ENCODE measurements around the gene CLPX. TPM values are rescaled to one million over a fixed set of nuclear protein-coding genes. Genes with fewer than 3 reads are reported as not detected.

The CLPX gene
- total and polyA plus RNA-seq, 9 of the 15 experiments (the other 6 are each of a cell fraction or from before 2014, with no cell fraction given), result 11.2 to 83.3 (median 51.3) TPM

- TF ChIP-seq CHCHD3 (CRISPR knock-in tag; IDR thresholded peaks at IDR 0.05), result no peak
These were observed 7.2 kb downstream of the CLPX start (continued) for GRCh38 chr15:65177901-65178300.

GRCh38 chr15:65176056-65176455, 9.1 kb downstream of the CLPX start:
- Histone ChIP-seq H3K9ac (ENCODE audit: insufficient read depth in 1 of 2, low read depth in 2 of 2, low read length in 2 of 2) (no peak overlapping the region), H3K4me3 (no peak overlapping the region), H3K27me3 (ENCODE audit: control insufficient read depth in 2 of 2, insufficient read depth in 2 of 2, low read length in 2 of 2) (no peaks in the 10 kb centered on the region), H4K20me1 (replicated peaks; ENCODE audit: control insufficient read depth, insufficient read depth, low read length) (no peaks in the 10 kb centered on the region), H3K9me3 (replicated peaks; ENCODE audit: control insufficient read depth, insufficient read depth, low read depth, low read length) (no peaks in the 10 kb centered on the region), H3K9me1 (ENCODE audit: control insufficient read depth, insufficient read depth, low read length) (no peaks in the 10 kb centered on the region), H3K79me2 (ENCODE audit: control insufficient read depth, insufficient read depth, low read length) (peaks cover 20% of the 10 kb centered on the region), H3K27ac (ENCODE audit: extremely low read depth, low read depth, low read length) (no peak overlapping the region), H3K36me3 (ENCODE audit: control insufficient read depth, insufficient read depth, low read length) (peaks cover 85% of the 10 kb centered on the region; the same call in 2 of the 3 replicates), H3K4me2 (ENCODE audit: insufficient read depth, low read length) (no peak overlapping the region), H3K4me1 (replicated peaks in 1 of 2; ENCODE audit: control insufficient read depth in 2 of 2, insufficient read depth in 2 of 2, low read length in 2 of 2) (no peaks in the 10 kb centered on the region), H2AFZ (ENCODE audit: low read depth, low read length) (no peak overlapping the region)
- DNase-seq (ENCODE audit: extremely low read depth in 1 of 4, low spot score in 3 of 4), result no peak
- BruUV-seq (replicated peaks), result no TSS peak
- in situ Hi-C loops (cut with MboI) (no loop called here), intact Hi-C loops (cut with micrococcal nuclease) (no loop called here)
- ChIA-PET POLR2A (no interaction called here), CTCF (ENCODE audit: low intra/inter-chr PET ratio) (no interaction called here)
- no peak for TF ChIP-seq ZNF134 (CRISPR knock-in tag; conservative IDR thresholded peaks at IDR 0.05)
- no peak for TF ChIP-seq CBFA2T3 (IDR thresholded peaks at IDR 0.05)
- no peak for TF ChIP-seq THRB (CRISPR knock-in tag; conservative IDR thresholded peaks at IDR 0.05)
- no peak for TF ChIP-seq KAT8 (IDR thresholded peaks at IDR 0.05; ENCODE audit: low read depth)
- TF ChIP-seq SMAD1 (IDR thresholded peaks at IDR 0.05; ENCODE audit: low read depth, low read length, partially characterized antibody), result no peak
- TF ChIP-seq CEBPZ (IDR thresholded peaks at IDR 0.05; ENCODE audit: borderline replicate concordance, low read depth, low read length), result no peak
- TF ChIP-seq SREBF1 (IDR thresholded peaks at IDR 0.05; ENCODE audit: borderline replicate concordance, low read depth, low read length), result no peak
- TF ChIP-seq PURB (CRISPR knock-in tag; IDR thresholded peaks at IDR 0.05; ENCODE audit: low read depth), result no peak
- TF ChIP-seq POLR2H (tag; IDR thresholded peaks at IDR 0.05; ENCODE audit: low read depth), result no peak
- TF ChIP-seq RB1 (IDR thresholded peaks at IDR 0.05; ENCODE audit: low read depth), result no peak
- no peak for TF ChIP-seq ZFP36 (IDR thresholded peaks at IDR 0.05; ENCODE audit: low read depth, low read length, partially characterized antibody)
- no peak for TF ChIP-seq RBM34 (IDR thresholded peaks at IDR 0.05; ENCODE audit: borderline replicate concordance, insufficient read depth, low read length)
- no peak for TF ChIP-seq LARP7 (IDR thresholded peaks at IDR 0.05)
- no peak for FAIRE-seq
- no peak for ATAC-seq

All from K562 (cell line).